ENCODE results near the gene RPP30. TPM values are rescaled to one million over a fixed set of nuclear protein-coding genes. Genes with fewer than 3 reads are reported as not detected.
"Not testable (repeated sequence)": the region's sequence is repeated elsewhere in the genome, so short reads cannot be mapped to it uniquely, and the experiment has no call there.

The RPP30 gene
- total RNA-seq, 1 donor from 2014 or later: 42.3 TPM

- Histone ChIP-seq H3K4me1 (ENCODE audit: control insufficient read depth in 3 of 3, insufficient read depth in 3 of 3, low read length in 3 of 3) (peaks cover 2 to 5% (median 2%) of the 10 kb centered on the region in 3 donors), H3K36me3 (ENCODE audit: control insufficient read depth in 3 of 3, insufficient read depth in 3 of 3, low read length in 3 of 3) (peaks cover 10 to 60% (median 24%) of the 10 kb centered on the region in 3 donors), H3K9me3 (ENCODE audit: control insufficient read depth in 3 of 3, low read length in 3 of 3) (no peaks in the 10 kb centered on the region)
Observed at GRCh38 chr10:90889636-90890035, 17.9 kb downstream of the RPP30 start.

GRCh38 chr10:90890347-90890746, 18.6 kb downstream of the RPP30 start:
- Histone ChIP-seq H3K27ac (ENCODE audit: low read depth, low read length) (no peak overlapping the region), H3K9me3 (ENCODE audit: control insufficient read depth in 3 of 3, low read length in 3 of 3) (no peaks in the 10 kb centered on the region), H3K4me3 (ENCODE audit: low read length in 3 of 3) (no peak overlapping the region), H3K27me3 (ENCODE audit: control insufficient read depth in 3 of 3, insufficient read depth in 3 of 3, low read length in 3 of 3) (no peaks in the 10 kb centered on the region), H3K36me3 (ENCODE audit: control insufficient read depth in 3 of 3, insufficient read depth in 3 of 3, low read length in 3 of 3) (peaks cover 11 to 62% (median 27%) of the 10 kb centered on the region in 3 donors), H3K4me1 (ENCODE audit: control insufficient read depth in 3 of 3, insufficient read depth in 3 of 3, low read length in 3 of 3) (no peaks in the 10 kb centered on the region), H3K9ac (ENCODE audit: low read depth in 1 of 3, low read length in 3 of 3) (no peak overlapping the region)

More at GRCh38 chr10:90889636-90890035, 17.9 kb downstream of the RPP30 start:
- H3K27me3 ChIP-seq (ENCODE audit: control insufficient read depth in 3 of 3, insufficient read depth in 3 of 3, low read length in 3 of 3): no peaks in the 10 kb centered on the region
- H3K4me3 ChIP-seq (ENCODE audit: low read length in 3 of 3): no peak overlapping the region
- H3K9ac ChIP-seq (ENCODE audit: low read depth in 1 of 3, low read length in 3 of 3): no peak overlapping the region
- H3K27ac ChIP-seq (ENCODE audit: low read depth, low read length): no peak overlapping the region

- Histone ChIP-seq H3K4me1 (ENCODE audit: control insufficient read depth in 3 of 3, insufficient read depth in 3 of 3, low read length in 3 of 3) (no peaks in the 10 kb centered on the region), H3K4me3 (ENCODE audit: low read length in 3 of 3) (no peak overlapping the region), H3K9me3 (ENCODE audit: control insufficient read depth in 3 of 3, low read length in 3 of 3) (no peaks in the 10 kb centered on the region), H3K9ac (ENCODE audit: low read depth in 1 of 3, low read length in 3 of 3) (no peak overlapping the region), H3K36me3 (ENCODE audit: control insufficient read depth in 3 of 3, insufficient read depth in 3 of 3, low read length in 3 of 3) (peaks cover 11 to 46% (median 29%) of the 10 kb centered on the region in 3 donors), H3K27ac (ENCODE audit: low read depth, low read length) (no peak overlapping the region), H3K27me3 (ENCODE audit: control insufficient read depth in 3 of 3, insufficient read depth in 3 of 3, low read length in 3 of 3) (no peaks in the 10 kb centered on the region)
Observed at GRCh38 chr10:90893190-90893589, 21.4 kb downstream of the RPP30 start.

GRCh38 chr10:90896916-90897315, 25.1 kb downstream of the RPP30 start:
- not testable (repeated sequence) for H3K4me1 ChIP-seq (ENCODE audit: control insufficient read depth in 3 of 3, insufficient read depth in 3 of 3, low read length in 3 of 3); H3K9ac ChIP-seq (ENCODE audit: low read depth in 1 of 3, low read length in 3 of 3); H3K9me3 ChIP-seq (ENCODE audit: control insufficient read depth in 3 of 3, low read length in 3 of 3); H3K4me3 ChIP-seq (ENCODE audit: low read length in 3 of 3); H3K27me3 ChIP-seq (ENCODE audit: control insufficient read depth in 3 of 3, insufficient read depth in 3 of 3, low read length in 3 of 3); H3K27ac ChIP-seq (ENCODE audit: low read depth, low read length)
- peaks cover 7 to 42% (median 19%) of the 10 kb centered on the region in 3 donors for H3K36me3 ChIP-seq (ENCODE audit: control insufficient read depth in 3 of 3, insufficient read depth in 3 of 3, low read length in 3 of 3)

GRCh38 chr10:90905925-90906324, 34.2 kb downstream of the RPP30 start:
- Histone ChIP-seq H3K27ac (ENCODE audit: low read depth, low read length) (no peak overlapping the region), H3K27me3 (ENCODE audit: control insufficient read depth in 3 of 3, insufficient read depth in 3 of 3, low read length in 3 of 3) (no peaks in the 10 kb centered on the region), H3K9me3 (ENCODE audit: control insufficient read depth in 3 of 3, low read length in 3 of 3) (no peaks in the 10 kb centered on the region), H3K9ac (ENCODE audit: low read depth in 1 of 3, low read length in 3 of 3) (no peak overlapping the region), H3K4me3 (ENCODE audit: low read length in 3 of 3) (no peak overlapping the region), H3K36me3 (ENCODE audit: control insufficient read depth in 3 of 3, insufficient read depth in 3 of 3, low read length in 3 of 3) (peaks cover 0 to 17% (median 7%) of the 10 kb centered on the region in 3 donors), H3K4me1 (ENCODE audit: control insufficient read depth in 3 of 3, insufficient read depth in 3 of 3, low read length in 3 of 3) (no peaks in the 10 kb centered on the region)

- Histone ChIP-seq H3K27ac (ENCODE audit: low read depth, low read length) (no peak overlapping the region), H3K4me1 (ENCODE audit: control insufficient read depth in 3 of 3, insufficient read depth in 3 of 3, low read length in 3 of 3) (peaks cover 0 to under 1% (median 0%) of the 10 kb centered on the region in 3 donors), H3K36me3 (ENCODE audit: control insufficient read depth in 3 of 3, insufficient read depth in 3 of 3, low read length in 3 of 3) (peaks cover 0 to 13% (median 7%) of the 10 kb centered on the region in 3 donors), H3K27me3 (ENCODE audit: control insufficient read depth in 3 of 3, insufficient read depth in 3 of 3, low read length in 3 of 3) (no peaks in the 10 kb centered on the region), H3K9ac (ENCODE audit: low read depth in 1 of 3, low read length in 3 of 3) (no peak overlapping the region), H3K9me3 (ENCODE audit: control insufficient read depth in 3 of 3, low read length in 3 of 3) (no peaks in the 10 kb centered on the region), H3K4me3 (ENCODE audit: low read length in 3 of 3) (no peak overlapping the region)
Observed at GRCh38 chr10:90906596-90906995, 34.8 kb downstream of the RPP30 start.

- Histone ChIP-seq H3K4me3 (ENCODE audit: low read length in 3 of 3) (no peak overlapping the region), H3K36me3 (ENCODE audit: control insufficient read depth in 3 of 3, insufficient read depth in 3 of 3, low read length in 3 of 3) (peaks cover 4 to 9% (median 7%) of the 10 kb centered on the region in 3 donors), H3K27me3 (ENCODE audit: control insufficient read depth in 3 of 3, insufficient read depth in 3 of 3, low read length in 3 of 3) (no peaks in the 10 kb centered on the region), H3K27ac (ENCODE audit: low read depth, low read length) (peak overlapping the region; percentile 25), H3K9ac (ENCODE audit: low read depth in 1 of 3, low read length in 3 of 3) (no peak overlapping the region), H3K4me1 (ENCODE audit: control insufficient read depth in 3 of 3, insufficient read depth in 3 of 3, low read length in 3 of 3) (peaks cover 0 to 2% (median 0%) of the 10 kb centered on the region in 3 donors), H3K9me3 (ENCODE audit: control insufficient read depth in 3 of 3, low read length in 3 of 3) (no peaks in the 10 kb centered on the region)
Observed at GRCh38 chr10:90911133-90912051, 39.6 kb downstream of the RPP30 start.

- H3K4me3 ChIP-seq (ENCODE audit: low read length in 3 of 3): no peak overlapping the region
- peaks cover 4 to 12% (median 7%) of the 10 kb centered on the region in 3 donors for H3K36me3 ChIP-seq (ENCODE audit: control insufficient read depth in 3 of 3, insufficient read depth in 3 of 3, low read length in 3 of 3)
- peaks cover 0 to 2% (median 0%) of the 10 kb centered on the region in 3 donors for H3K4me1 ChIP-seq (ENCODE audit: control insufficient read depth in 3 of 3, insufficient read depth in 3 of 3, low read length in 3 of 3)
- no peak overlapping the region for H3K9ac ChIP-seq (ENCODE audit: low read depth in 1 of 3, low read length in 3 of 3)
- no peaks in the 10 kb centered on the region for H3K27me3 ChIP-seq (ENCODE audit: control insufficient read depth in 3 of 3, insufficient read depth in 3 of 3, low read length in 3 of 3)
- no peaks in the 10 kb centered on the region for H3K9me3 ChIP-seq (ENCODE audit: control insufficient read depth in 3 of 3, low read length in 3 of 3)
- H3K27ac ChIP-seq (ENCODE audit: low read depth, low read length): no peak overlapping the region
Observed at GRCh38 chr10:90912174-90912573, 40.4 kb downstream of the RPP30 start.

GRCh38 chr10:90912854-90913479, 41.2 kb downstream of the RPP30 start:
- Histone ChIP-seq H3K36me3 (ENCODE audit: control insufficient read depth in 3 of 3, insufficient read depth in 3 of 3, low read length in 3 of 3) (peaks cover 4 to 12% (median 7%) of the 10 kb centered on the region in 3 donors), H3K9ac (ENCODE audit: low read depth in 1 of 3, low read length in 3 of 3) (no peak overlapping the region), H3K27me3 (ENCODE audit: control insufficient read depth in 3 of 3, insufficient read depth in 3 of 3, low read length in 3 of 3) (no peaks in the 10 kb centered on the region), H3K27ac (ENCODE audit: low read depth, low read length) (no peak overlapping the region), H3K9me3 (ENCODE audit: control insufficient read depth in 3 of 3, low read length in 3 of 3) (no peaks in the 10 kb centered on the region), H3K4me3 (ENCODE audit: low read length in 3 of 3) (no peak overlapping the region), H3K4me1 (ENCODE audit: control insufficient read depth in 3 of 3, insufficient read depth in 3 of 3, low read length in 3 of 3) (peaks cover 0 to 2% (median 0%) of the 10 kb centered on the region in 3 donors)

Measured in skeletal muscle tissue (tissue), 4 donors.